GM18511 (cell line): Measurements from ENCODE around the gene CTSE.

Source experiments
- ATAC-seq: cut with Tn5 transposase; IDR thresholded peaks from one replicate; pipeline ENCODE4 v1.9.1; 2021; ENCODE audit warnings: mild to moderate bottlenecking, moderate library complexity; ENCODE audit not compliant: unreplicated experiment

The CTSE gene

DNA sequence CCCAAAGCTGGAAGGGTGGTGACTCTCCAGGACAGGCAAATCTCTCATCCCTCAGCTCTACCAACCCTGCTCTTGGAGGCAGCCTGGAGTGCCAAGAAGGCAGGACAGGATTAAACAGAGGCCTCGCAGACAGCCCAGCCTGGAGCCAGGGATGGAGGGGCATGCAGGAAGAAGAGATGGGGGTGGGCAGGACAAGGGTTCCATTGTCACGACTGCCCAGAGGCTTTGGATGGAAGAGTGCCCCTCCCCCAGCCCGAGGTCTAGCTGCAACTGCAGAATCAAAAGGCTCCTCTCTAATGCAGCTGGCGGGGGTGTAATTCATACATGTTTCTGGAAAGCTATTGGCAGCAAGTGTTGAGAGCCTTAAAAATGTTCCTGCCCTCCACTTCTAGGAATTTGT, 29.3 kb downstream of the CTSE start:
- no peak for ATAC-seq

DNA sequence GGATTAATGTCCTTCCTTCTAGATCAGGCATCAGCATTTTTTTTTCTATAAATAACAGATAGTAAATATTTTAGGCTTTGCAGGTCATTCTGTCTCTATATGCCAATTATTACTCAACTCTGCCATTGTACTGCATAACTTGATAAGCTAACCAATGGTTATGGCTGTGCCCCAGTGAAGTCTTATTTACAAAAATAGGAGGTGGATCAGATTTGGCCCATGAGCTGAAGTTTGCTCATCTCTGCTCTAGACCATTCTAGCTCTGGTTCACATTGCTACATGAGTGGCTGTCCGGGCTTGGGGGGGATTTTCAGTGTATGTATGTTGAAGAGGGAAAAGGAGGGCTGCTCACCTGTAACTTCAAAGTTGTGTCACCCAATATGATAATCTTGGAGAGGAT, 30.6 kb downstream of the CTSE start:
- no peak for ATAC-seq

DNA sequence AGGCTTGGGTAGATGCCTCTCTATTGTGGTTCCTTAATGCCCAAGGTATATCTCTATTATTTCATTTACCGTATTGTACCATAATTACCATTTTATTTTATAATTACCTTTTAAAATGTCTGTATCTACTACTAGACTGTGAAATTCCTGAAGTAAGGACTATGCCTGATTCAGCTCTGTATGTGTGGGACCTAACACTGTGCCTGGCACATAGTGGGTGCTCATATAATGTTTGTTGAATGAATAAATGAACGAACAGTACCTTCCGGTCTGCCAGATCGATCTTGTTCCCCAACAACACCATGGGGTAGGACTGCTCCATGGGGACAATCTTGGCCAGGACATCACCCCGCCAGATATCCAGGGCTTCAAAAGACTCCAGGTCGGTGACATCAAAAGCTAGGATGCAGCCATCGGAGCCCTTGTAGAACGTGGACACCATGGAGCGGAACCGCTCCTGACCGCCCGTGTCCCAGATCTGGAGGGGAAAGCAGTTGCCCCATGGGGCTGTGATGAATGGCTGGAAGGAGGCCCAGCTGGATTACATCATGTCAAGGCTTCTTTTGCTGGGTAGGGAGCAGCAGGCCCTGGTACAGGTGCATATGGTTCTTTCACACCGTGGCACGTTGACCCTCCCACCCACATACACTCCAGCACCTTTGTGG, 31.3 kb downstream of the CTSE start:
- ATAC-seq = no peak

DNA sequence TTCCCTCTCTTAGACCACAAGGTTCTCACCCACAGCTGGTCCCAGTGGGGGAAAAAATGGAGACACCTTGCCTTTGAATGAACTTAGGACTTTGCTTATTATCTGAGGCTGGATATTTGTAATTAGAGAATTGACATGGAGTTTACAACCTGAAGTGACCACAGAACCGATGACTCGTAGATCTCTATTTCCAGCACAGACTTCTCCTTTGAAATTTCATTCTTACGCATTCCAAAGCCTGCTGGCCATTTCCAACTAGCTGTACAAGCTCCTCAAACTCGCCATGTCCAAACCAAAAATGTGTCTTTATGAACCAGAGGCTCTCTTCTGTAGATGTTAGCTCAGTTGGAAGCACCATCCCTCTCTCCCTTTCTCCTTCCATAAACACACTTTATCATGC, 32.5 kb downstream of the CTSE start:
- no peak for ATAC-seq

DNA sequence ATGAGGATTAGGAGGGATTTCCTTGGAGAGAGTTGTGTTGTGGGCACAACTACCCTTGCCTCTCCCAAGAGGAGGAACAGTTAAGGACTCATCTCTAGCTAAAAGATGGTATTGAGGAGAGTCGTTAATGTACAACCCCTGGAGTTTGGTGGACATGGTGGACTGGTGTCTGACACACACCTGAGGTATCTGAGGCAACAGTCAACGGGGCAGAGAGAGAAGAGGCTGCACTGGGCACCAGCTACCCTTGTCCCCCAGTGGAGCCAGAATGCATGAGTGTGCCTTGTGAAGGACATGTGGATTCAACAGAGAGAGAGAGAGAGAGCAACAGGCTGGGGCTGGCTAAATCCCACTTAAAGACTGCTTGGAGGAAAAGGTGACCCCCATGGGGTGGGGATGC, 33.5 kb downstream of the CTSE start:
- ATAC-seq = no peak

DNA sequence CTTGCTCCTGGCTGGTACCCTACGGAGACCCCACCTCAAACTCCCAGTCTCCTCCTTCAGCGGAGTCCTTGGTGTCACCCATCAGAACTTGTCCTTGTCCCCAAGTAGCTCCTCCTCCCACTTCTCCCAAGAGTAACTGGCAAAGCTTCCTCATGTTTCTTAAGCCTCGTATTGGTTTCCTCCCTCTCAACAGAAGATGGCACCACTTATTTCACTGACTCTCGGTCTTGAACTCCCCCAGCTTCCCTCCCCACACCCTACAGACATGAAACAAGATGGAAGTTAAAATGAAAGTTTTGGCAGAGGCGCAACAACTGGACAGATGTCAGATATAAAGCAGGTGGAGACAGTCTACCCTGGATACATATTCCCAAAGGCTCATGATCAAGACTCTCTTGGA, 33.9 kb downstream of the CTSE start:
- ATAC-seq = no peak

DNA sequence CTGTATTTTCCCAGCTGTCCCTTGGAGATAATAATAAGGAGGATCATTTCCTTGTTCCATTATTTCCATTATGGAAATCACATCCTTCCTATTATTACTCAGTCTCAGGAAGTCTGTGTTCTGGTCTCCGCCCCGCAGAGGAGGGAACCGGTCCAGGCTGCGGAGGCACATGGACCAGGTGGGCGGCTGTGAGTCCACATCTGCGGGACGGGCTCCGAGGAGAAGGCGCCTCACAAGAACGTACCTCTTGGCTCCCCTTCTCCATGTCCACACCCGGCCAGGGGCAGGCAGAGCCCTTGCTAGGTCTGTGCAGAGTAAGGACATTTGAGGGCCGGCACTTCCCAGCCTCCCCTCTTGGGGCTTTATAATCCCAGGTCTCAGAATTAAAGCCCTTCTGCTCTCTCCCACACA, 35.1 kb downstream of the CTSE start:
- ATAC-seq = no peak

DNA sequence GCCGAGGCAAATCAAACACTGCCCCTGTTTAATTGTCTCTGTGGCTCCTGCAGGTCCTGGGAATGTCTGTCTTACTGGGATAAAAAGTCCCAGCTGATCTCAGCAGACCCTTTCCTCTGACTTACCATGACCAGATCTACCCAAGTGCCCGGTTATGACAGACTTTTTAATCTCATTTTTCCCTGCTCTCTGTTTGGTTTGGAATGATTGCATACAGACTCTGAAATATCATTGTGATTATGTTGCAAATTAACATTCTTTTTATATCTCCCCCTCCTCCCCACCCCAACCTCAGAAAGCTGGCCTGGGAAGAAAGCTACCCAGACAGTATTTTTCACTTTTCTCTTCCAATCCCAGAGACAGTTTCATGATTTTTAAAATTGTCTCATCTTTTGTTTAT, 36.8 kb downstream of the CTSE start:
- no peak for ATAC-seq

DNA sequence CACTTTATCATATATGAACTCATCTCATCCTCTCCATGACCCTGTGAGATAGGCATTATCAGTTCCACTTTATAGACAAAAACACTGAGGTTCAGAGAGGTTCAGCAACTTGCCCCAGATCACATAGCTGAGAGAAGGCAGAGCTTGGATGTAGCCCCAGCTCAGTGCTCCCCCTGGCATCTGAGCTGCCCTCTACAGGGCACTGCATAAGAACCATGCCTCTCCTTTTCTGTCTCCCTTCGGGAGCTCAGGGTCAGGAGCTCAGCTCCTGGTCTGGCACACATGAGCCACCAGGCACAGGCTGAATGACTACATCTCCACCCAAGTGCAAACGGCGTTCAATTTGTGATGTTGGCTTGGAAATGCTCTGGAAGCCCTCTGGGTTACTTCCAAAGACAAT, 37.4 kb downstream of the CTSE start:
- no peak for ATAC-seq

DNA sequence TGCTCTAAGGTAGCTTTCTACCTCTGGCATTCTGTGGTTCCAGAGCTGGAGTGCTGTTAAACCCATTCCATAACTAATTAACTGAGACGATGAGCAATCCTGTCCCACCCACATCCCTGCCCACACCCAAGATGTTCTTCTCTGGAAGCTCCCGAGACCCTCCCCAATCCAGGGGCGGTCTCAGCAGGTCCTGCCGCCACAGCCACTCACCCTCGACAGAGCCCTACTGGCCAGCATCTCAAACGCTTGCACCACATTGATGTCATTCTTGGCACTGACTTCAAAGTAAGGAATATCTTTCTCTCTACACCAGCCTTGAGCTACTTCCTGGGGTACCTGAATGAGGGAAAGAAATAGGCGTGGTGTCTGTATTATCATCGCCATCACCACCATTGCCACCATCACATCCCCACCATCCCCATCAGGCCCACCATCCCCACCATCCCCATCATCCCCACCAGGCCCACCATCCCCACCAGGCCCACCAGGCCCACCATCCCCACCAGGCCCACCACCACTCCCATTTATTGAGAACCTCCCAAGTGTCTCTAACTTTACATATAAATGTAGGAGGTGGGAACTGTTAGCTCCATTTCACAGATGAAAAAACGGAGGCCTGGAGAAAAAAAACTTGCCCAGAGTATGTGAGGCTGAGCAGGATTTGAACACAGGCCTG, 38.2 kb downstream of the CTSE start:
- ATAC-seq = no peak

DNA sequence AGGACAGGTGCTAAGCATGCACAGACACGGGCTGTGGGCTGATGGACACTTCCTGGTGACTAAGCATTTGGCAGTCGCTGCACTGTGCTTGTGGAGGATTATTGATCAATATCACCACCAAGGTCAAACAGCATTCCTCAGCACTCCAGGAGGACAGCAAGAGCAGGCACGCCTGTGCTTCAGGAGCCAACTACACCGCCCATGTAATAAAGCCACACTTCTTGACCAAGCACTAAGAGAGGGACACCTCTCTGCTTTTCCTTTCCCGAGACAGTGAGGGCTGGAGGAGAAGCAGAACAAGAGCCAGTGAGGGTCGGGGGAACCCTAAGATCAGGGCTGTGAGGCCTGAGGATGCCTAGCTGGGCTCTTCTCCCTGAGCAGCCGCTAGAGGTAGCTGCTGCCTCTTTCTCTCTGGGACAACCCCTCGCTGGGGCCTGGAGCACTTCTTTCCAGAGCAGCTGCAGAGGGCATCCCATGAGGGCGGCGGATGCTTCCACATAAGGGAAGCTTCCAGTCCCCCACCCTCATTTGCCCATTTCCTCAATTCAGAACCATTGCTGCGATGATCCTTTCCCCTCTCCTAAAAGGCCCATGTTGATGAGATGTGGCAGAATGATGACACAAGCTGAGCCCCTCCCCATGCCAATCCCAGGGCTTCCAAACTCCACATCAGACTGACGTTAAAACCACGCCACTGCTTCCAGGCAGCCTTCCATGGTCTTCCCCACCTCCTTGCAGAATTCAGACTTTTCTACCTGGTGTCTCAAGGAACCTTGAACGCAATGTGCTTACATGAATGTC, 39.6 kb downstream of the CTSE start:
- no peak for ATAC-seq

DNA sequence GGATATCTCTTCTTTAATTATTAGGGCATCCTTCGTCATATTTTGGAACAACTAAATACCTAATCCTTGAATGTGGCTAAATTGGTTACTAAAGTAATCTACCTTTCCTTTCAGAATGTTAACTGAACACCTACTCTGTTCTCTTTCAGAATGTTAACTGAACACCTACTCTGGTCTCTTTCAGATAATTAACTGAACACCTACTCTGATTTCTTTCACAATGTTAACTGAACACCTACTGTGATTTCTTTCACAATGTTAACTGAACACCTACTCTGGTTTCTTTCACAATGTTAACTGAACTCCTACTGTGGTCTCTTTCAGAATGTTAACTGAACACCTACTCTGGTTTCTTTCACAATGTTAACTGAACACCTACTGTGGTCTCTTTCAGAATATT, 42.4 kb downstream of the CTSE start:
- no peak for ATAC-seq

DNA sequence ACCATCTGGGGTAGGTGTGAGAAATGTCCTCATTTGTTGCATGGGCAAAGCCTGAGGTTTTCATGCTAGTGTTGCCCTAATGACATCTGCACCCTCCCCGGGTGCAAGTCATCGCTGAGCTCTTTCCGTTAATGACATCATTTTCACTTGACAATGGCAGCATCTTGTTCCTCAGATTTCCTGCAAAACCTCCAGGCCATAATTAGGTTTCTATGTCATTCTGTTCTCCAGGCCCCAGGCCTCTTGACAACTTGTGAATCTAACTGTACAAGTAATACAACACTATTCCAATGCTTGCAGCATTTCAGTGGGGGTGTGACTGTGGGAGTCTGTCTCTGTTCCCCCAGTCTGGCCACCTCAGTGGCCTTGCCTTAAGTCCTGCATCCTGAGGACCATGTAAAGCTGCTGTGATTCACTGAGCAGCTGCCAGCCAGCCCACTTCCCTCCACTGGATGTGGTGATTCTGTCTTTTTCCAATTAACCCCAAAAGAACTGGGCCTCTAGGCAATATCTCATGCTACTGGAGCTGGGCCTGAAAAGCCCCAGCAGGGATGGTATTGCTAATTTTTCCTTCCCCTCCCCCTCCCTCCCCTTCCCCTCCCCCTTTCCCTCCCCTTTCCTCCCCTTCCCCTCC, 43.3 kb downstream of the CTSE start:
- no peak for ATAC-seq

DNA sequence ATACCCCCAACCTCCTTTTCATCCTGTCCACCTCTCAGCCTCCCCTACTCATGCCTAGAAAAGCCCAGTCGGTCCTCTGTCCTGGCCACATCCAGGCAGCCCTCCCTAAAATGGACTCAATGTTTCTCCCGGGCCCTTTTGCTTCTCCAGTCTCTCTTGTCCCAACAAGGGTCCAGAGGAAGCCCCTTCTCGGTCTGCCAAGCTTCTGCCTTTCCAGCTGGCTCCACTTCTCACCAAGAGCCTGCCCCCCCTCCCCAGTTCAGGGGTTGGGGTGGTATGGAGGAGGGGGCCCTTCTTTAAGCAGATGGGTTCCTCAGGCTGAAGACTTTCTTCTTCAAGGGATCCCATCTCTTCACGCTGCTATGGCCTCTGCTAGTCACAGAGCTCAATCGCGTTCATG, 44.4 kb downstream of the CTSE start:
- no peak for ATAC-seq

DNA sequence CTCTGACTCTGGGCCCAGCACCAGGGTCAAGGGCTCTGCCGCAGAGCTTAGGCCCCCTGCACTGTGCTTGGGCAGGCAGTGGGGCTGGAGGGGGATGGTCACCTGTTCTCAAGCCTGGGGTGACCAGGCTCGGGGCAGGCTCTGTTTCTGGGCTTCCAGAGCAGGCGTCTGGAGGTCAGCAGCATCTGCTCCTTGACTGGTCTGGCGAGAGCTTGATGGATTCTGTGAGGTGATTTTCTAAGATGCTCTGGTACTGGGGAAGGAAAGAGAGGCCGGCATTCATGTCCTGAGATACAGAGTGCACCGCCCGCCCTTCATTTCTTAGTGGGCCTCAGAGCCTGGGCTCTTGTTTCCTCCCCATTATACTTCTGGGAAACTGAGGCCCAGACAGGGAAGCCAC, 45.0 kb downstream of the CTSE start:
- no peak for ATAC-seq

DNA sequence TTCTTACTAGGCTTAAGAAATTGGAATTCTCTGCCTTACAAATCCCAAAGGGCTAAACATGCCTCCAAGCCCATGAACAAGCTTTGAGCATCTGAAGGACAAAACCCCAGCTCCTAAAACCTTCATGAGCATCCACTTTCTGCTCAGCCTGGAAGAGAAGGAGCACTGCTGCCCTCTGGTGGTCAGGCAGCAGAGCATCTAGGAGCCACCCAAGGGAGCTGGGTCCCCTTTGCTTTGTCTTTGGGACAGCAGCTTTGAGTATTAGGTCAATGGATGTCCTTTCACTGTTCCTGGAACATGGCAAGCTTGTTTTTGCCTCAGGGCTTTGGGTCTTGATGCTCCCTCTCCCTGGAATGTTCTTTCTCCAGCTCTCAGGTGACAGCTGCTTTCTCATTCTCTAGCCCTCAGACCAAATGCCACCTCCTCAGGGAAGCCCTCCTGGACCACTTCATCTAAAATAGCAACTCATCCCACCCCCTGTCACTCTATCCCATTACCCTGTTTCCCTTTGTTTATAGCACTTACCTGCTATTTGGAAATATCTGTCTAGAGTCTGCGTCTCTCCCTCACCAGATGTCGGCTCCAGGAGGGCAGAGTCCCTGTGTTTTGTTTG, 46.2 kb downstream of the CTSE start:
- peak; percentile 45 for ATAC-seq

DNA sequence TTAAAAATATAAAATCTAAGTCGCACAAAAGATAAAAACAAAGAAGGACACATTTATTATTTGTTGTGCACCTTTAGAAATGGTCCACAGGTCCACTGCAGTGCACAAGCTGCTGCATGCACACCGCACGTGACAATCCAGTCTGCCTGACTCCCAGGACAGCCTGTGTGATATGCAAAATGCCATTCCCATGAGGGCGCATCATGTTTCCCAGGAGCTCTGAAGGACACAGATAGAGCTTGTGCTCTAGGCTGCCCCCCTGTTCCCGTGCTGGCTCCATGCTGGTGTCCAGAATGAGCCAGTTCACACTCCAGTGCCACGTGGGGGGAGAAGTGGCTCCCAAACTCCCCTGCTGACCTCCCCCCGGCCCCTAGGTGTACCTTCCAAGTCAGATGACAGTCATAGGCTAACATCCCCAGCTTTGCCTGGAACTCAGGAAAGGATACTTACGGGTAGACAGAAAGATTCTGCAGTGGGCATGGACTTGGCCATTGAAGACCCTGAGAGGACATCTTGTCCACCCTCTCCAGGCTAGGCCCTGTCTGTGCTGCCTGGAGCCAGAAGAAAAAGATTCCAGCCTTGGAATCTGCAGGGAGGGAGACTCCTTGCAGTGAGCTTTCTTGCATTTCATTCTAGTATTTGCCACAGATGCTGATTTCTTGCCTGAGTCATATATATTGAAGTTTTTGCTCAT, 46.8 kb downstream of the CTSE start:
- no peak for ATAC-seq

DNA sequence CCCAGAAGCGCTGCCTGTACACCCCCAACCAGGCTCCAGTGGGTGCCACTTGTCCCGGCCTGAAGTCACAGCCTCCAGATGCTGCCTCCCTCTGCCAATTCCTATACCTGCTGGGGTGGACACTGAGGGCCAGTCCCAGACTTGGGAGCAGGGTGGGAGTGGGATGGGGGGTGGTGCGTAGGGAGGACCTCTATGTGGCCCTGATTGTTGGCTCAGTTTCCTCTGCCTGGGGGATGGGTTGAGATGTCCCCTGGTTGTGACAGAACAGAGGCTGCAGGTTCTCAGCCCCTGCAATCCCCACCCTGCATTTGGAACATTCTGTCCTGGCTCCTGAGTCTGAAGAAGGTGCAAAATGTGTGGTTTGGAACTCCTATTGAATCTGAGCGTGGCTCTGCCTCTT, 47.7 kb downstream of the CTSE start:
- no peak for ATAC-seq

DNA sequence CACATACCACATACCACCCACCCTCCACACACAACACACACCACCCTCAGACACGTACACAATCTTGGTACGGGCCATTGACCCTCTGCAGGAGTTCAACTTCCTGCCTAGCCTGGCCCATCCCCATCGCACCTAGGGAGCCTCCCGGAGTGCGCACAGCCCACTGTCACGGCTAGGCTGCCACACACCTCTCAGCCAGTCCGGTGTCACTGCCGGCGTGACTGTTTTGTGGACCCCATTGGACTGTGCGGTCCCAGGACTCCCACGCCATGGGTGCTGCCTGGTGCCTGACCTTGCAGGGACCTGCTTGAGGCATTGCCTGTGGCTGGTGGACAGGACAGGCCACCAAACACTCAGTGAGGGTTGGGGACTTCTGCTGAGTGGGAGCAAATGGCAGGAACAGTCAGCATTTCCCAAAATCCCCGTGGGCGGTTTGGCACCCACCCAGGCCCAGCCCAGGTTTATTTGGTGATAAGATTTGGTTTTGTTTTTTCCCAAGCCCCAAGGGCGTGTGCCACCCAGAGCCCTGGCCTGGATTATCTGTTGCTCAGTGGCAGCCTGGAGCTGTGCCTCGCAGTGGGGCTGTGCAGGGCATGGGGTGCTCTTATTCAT, 48.2 kb downstream of the CTSE start:
- no peak for ATAC-seq

DNA sequence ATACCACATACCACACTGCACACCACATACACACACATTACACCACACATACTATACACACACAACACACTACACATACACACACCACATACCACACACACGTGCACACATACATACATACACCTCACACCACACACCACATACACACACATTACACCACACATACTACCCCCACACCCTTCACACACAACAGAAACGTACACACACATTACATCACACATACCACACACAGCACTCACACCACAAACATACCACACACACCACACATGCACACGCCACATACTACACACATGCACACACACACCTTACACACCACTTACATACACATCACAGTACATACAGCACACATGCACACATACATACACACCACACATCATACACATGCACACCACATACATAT, 49.0 kb downstream of the CTSE start:
- no peak for ATAC-seq
